DMS 273 treated with DMSO at 0.1 percent for 48 hours (cell line): ENCODE results near the gene COL6A1.

Experiments
- DNase-seq: peaks from one replicate; lab custom pipeline; 2025; lab: John Stamatoyannopoulos, UW

Gene COL6A1

DNA sequence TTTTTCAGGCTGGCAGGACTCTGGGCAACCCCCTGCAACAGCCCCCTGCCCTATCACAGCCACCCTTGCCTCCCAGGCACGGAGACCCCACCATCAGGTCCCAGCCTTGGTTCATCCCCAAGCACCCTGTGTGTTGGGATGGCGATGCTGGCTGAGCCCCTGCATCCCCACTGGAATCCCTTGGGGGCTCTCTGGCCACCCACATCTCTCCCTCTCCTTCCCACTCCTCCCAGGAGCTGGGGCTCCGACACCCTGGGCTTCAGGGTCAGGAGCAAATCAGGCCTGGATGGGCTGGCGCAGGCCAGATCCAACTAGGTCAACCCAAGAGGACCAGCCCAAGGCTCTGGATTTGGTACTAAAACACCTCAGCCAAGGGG lies 25.9 kb downstream of the COL6A1 start:
- no peak for DNase-seq

DNA sequence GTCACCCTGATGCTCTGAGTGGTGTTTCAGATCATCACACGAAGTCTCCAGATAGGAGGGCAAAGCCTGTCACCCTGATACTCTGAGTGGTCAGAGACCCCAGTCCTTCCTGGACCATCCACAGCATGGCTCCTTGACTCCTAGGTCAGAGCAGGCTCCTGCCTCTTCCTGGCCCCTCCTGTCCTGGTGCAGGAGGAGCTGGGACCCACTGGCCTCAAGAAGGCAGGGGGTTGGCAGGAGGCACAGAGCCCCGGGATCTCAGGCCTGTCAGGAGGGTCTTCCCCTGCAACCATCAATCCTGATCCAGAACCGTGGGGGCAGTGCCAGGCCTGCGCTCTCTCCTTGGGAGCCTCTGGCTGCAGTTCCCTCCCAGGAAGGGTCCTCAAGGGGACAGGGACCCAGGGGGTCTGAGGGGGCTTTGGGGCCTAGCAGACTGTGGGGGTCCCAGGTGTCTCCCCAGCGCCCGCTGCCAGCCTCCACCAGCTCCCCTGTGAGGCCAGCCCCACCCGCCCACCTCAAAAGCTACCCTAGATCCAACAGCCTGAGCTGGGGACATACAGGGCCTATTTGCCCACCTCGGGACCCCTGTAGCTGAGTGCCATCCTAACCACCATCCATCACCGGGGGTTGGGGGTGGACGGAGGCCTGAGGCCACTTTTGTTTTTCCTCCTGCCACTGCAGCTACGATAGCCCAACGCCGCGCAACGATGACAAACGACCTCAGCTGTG lies 27.5 kb downstream of the COL6A1 start:
- no peak for DNase-seq

DNA sequence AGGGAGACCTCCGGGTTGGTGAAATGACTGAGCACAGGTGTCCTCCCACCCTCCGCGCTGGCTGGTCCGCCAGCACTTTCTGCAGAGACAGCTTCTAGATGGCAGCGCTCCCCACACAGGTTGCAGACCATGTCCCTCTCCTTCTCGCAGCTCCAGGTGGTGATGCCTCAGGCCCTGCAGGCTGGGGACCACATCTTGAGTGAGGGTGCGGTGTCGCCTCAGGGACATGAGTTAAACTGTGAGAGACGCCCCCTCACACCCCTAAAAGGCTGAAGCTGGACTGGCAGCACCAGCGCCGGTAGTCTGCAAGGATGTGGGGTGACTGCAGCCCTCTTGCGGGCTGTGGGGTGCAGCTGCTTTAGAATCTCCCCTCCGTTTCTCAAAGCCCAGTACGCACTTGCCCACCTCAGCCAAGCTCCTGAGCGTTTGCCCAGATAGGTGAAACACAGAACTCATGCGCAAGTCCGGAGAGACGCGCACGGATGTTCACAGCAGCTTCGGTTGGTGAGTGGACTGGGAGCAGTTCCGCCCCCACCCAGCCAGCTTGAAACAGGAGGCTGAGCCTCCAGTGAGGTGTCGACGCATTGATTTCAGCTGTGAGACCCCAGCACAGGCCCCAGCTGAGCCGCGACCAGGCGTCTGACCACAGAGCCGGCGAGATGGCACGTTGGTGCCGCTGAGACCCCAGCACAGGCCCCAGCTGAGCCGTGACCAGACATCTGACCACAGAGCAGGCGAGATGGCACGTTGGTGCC lies 28.6 kb downstream of the COL6A1 start:
- DNase-seq = no peak

DNA sequence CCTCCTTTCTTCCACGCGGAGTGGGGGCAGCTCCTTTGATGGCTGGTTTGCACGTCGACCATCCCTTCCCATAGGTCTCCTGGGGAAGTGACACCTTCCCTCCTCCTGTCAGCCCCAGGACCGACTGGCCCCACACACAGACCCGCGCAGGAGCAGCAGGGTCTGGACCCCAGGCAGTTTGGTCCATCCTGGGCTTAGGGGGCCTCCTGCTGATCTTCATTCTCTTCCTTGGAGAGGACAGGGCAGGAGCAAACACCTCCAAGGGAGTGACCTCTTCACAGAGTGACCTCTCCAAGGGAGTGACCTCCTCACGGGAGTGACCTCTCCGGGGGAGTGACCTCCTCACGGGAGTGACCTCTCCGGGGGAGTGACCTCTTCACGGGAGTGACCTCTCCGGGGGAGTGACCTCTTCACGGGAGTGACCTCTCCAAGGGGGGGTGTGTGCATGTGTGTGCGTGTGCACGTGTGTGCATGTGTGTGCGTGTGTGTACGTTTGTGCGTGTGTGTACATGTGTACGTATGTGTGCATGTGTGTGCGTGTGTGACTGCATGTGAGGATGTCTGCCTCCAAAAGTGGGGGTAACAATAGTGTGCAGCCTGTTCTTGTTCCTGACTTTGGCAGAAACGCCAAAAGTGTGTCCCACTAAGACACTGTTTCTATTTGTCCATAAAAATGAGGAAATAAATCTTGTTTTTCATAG lies 29.8 kb downstream of the COL6A1 start:
- DNase-seq = no peak

DNA sequence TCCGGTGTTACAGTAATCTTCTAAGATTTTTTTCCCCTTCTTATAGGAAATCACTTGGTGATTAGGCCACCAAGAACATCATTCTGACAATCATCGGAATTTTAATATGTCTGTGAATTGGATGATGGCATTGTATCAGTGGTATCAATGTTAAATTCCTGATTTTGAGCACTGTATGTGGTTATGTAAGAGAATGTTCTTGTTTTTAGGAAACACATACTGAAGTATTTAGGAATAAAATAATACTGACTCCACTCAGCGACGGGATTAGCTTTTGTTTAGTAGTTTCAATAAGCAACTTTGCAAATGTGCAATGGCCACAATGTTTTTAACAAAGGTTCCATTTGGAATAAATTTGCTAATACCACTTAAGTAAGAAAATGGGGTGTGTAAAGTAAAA lies 30.6 kb downstream of the COL6A1 start:
- DNase-seq = no peak

DNA sequence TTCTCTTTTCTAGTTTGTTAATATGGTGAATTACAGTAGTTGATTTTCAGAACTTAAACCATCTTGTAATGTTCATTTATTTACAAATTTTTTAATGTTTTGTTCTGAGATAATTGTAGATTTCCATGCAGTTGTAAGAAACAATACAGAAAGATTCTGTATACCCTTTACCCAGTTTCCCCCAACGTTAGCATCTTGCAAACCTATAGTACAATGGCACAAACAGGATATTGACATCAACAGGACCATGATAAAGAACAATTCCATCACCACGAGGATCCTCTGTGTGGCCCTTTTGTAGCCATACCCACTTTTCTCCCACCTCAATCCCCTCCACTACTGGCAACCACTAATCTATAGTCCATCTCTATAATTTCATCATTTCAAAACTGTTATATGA lies 33.3 kb downstream of the COL6A1 start:
- DNase-seq = no peak

DNA sequence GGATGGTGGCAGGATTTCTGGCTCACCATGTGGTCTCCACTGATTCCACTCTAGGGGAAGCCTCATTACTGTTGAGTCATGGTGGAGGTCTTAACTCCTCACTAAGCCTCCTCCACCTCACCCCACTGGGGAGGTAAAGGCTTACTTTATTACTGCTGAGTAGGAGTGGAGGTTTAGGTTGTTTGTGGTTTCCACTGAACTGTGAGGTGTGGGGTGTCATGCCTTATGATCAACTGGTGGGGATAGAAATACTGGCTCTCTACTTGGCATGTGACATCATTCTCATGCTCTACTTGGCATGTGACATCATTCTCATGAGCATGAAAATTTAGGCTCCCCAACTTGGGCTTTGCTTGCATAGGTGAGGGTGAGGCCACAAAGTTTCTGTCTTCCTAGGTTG lies 35.6 kb downstream of the COL6A1 start:
- no peak for DNase-seq

DNA sequence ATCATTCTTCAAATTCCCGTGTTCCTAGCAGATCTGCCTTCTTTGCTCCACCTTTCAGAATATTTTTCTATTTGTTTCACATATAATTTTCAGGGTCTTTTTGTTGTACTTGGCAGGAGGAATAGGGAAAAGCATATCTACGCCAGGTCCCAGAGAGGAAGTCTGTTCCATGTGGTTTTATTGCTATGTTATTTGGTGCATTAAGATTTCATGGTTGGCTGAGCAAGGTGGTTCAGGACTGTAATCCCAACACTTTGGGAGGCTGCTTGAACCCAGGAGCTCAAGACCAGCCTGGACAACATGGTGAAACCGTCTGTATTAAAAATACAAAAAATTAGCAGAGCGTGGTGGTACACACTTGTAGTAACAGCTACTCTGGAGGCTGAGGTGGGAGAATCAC lies 36.1 kb downstream of the COL6A1 start:
- DNase-seq = no peak

DNA sequence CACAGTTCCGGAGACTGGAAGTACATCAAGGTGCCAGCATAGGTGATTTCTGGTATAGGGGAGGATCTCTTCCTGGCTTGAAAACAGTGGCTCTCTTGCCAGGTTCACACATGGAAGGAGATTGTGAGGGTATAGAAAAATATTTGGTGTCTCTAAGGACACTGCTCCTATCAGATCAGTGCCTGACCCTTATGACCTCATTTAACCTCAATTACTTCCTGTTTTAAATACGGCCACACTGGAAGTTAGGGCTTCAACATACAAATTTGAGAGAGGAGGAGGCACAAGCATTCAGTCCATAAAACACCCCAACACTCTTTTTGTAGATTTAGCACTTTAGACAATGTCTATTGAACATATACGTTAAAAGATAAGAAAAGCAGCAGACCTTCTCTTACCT lies 37.0 kb downstream of the COL6A1 start:
- no peak for DNase-seq

DNA sequence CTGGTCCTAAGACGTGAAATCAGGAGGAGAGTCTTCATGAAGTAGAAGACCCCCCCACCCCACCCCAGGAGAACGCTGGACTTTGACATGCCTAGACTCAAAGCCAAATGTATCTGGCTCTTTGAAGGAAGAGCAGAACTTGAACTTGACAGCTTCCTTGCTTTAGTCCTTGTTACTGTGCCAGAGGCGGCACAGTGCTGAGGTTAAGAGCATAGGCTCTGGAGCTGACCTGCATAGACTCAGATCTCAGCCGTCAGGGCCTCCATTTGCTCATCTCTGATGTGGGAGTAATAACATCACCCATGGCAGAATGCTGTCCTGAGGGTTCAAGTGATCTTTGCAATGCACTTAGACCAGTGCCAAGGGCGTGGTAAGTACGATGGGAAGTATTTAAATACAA lies 39.0 kb downstream of the COL6A1 start:
- DNase-seq = no peak

DNA sequence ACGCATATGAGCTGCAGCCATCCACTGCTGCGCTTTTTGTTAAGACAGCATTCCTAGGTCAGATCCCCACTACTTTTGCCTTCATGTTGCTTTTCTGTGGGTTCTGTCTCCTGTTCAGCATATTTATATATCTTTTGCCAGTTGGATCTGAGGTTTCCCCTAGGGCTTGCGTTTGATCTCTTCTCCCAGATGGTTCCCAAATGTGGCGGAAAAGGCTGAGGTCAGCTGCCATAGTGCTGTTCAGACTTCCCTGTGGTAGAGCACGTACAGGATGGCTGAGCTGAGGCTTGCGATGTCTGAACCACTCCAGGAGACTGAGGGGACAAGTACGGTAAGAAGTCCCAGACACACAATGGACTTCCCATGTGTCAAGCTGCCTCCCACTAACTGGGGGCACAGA lies 39.8 kb downstream of the COL6A1 start:
- DNase-seq = no peak

DNA sequence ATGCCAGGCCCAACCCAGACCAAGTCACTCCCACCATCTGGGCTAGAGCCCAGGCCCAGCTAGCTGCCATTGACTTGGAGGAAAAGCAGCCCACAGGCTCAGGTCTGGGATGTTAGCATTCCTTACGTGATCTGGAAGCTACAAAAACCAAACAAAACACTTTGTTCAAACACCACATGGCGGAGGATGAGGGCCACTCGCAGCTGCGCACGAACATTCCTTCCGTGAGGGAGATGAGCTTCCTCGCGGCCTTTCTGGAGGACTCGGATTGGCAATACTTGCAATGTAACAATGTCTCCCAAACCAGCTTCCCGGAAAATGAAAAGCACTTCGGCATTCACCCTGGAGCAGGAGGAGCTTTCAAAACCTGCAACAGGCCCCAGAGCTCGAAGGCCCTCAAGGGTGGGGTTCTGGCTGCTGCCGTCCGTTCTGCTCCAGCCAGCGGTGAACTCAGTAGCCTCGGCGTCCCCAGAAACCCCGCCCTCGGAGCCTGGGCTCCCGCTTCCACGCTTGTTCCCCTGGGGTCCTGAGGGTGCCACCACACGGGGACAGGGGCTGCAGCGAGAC lies 40.5 kb downstream of the COL6A1 start:
- no peak for DNase-seq

DNA sequence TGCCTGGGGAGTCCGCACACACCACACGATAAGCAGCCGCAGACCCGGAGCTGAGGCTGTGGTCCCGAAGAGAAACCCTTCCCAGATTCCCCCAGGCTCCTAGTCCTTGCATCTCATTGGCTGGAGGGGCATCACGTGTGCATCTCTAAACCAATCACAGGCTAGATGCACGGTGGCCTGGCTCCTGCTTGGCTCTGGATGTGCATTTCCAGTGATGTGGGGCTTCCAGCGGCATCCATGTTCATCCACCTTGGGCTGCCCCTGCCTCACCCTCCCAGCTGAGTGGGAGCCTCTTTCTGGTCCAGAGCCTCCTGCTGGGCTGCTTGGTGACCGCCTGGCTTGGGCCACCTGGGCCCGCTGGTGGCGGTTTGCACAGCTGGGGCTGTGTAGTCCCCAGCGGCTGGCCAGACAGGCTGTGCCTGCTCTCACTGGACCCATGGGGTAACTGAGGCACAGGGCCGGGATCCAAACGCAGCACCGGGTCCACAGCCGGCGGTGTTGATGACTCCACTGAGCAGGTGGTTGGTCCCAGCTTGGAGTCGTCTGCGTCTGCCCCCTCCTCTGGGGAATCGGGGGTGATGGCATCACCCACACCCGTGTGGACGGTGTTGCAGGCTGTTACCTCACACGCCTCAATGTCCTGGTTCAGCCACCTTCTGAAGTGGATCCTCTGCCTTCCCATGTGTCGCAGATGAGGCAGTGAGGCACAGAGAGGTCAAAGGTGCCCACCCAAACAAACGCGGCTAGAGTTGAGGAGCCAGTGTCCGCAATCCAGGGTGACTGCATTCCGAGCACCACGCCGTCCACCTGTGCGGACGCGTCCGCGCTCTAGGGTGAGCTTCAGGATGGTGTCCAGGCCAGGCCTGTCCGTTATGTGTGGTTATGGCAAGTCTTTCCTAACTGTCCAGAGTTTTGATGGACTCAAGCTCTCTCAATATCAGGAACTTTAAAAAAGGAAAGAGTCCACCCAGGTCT lies 41.3 kb downstream of the COL6A1 start:
- no peak for DNase-seq

DNA sequence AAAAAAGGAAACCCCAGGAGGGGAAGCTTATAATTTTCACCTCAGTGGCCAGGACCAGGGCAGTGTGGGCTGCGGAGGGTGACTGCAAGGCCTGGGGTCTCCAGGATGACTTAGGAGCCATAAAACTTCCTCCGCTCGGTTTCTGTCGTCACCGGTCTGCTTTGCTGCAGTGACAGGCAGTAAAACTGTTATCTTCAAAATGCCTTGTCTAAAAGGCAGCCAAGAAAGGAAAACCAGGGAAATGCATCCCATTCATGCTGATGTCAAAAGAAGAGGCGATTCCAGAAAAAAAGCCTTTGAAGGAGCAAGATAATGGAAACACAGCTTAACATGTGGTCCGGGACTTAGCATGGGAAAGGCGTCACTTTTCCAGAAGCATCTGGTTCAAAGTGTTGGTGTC lies 42.0 kb downstream of the COL6A1 start:
- DNase-seq = no peak

DNA sequence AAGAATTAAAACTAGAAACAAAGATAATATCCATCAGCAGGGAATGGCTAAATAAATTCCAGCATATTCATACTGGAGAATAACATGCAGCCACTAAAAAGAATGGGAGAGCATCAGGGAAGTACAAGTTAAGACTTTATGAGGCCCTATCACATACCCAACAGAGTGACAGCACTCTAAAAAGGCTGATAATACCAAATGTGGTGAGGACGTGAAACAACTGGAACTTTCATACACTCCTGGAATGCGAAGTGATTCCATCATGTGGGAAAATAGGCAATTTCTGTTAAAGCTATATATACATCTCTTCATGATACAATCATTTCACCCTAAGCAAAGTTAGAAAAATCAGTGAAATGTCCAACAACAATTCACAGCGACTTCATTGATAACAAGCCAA lies 42.6 kb downstream of the COL6A1 start:
- no peak for DNase-seq

DNA sequence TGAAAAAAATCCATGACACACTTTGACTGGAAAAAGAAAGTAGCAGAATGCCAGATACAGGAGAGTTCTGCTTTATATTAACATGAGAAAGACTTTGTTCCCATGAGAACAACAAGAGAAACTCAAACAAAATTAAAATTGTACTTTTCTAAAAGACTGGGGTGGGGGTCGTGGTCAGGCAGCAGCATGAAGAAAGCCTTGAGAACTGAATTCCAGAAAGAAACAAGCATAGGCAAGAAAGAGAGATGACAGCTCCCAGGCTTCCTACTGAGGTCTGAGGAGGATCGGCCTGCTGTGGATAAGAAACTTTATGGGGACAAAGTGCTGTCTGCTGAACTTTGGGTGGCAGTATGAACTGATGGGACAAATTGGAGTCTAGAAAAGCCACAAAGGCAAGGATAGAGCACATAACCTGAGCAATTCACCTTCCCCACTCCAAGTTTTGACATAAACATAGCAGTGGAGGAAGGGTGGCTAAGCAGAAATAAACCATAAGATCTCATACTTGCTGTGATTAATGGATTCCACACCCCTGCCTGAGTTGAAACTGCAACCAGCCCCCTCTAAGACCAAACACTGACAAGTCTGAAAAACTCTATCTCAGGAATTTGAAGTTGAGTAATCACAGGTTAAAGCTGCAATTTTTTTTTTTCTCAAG lies 43.7 kb downstream of the COL6A1 start:
- no peak for DNase-seq

DNA sequence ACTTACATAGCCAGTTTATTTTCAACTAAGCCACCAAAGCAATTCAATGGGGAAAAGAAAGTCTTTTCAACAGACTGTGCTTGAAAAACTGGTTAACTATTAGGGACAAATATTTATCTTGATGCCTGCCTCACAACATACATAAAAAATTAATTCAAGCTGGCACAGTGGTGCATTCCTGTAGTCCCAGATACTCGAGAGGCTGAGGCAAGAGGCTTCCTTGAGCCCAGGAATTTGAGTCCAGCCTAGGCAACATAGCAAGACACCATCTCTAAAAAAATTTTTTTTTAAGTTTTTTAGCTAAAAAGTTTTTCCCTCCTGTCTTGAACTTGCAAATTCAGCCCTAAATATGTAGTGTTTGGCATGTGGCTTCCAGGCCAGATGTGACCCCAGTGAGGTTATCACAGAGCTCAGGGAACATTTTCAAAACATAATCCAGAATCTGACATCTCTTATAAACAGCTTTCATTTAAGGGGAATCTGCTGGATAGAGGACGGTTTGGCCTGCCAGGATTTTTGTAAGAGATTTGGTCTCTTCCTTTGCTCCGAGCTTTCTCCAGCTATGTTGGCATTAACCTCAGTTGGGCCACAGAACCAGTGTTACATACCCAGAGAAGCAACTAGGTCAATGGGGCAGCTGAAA lies 46.4 kb downstream of the COL6A1 start:
- DNase-seq = no peak

DNA sequence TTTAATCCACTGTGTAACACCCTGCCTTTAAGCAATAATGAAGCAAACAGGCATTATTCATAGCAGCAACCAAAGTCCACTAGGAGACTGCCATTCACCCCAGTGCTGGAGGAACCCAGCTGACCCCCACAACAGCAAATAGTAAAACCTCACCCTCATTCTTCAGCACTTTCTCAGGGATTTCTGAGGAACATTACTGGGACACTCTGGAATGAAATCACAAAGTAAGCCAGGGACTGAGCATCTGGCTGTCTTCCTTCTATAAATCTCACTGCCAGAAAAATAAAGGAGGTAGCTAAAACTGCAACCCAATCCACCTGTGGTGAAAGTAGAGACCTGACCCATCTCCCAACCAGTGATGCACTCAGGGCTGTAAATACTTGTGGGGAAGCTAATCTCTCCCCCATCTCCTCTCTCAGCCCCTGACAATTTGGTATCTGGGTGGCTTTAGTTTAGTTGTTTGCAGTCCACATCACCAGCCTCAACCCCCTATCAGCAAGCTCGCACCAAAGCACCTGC lies 47.1 kb downstream of the COL6A1 start:
- DNase-seq = no peak

DNA sequence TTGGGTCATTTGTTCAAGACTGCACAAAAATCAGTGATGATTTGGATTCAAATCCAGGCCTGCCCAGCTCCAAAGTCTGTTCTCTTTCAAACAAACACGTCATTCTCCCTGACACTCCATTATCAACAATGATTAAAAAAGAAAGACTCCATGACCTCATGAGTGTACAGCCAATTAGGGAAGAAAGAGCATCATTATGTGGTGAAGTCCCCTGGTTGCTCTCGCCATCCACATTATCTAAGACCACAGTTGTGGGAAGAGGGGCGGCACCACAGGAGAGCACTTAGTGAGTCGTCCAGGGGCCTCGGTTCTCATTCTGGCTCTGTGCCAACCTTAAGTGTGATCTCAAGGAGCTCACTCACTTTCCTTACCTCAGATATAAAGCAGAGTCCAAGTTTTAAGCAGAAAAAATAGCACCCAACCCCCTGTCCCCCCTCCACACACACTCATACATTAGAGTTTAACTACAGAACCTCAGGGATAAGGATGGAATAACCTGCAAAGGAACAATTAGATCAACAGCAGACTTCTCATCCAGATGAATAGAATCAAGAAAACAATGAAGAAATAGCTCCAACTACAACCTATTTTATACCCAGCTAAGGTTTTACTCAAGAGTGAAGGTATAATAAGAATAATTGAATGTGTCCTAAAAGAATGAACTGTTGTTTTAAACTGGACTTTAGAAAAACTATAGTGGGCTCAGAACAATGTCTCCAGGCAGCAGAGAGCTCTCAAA lies 47.8 kb downstream of the COL6A1 start:
- DNase-seq = no peak

DNA sequence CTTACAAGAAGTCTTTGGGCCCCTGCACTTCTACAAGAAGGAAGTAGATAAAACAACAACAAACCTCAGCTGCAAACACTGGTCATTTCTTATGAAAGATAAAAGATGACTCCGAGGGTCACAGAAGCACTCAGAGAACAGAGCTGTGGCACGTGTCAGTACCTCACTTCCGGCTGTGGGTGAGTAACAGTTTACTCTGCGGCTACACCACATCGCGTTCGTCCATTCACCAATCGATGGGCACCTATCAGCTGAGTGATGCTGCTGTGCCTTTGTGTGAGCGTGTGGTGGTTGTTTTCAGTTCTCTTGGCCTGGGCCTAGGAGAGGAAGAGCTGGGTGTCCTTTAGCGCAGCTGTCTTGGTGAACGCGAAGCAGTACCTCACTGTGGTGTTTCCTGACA lies 49.9 kb downstream of the COL6A1 start:
- DNase-seq = no peak
